GM19023 (cell line): ENCODE measurements around the gene TSPAN4.

ENCODE experiments used
- ATAC-seq: cut with Tn5 transposase; IDR thresholded peaks from one replicate; pipeline ENCODE4 v1.9.1; 2021; ENCODE audit warnings: mild to moderate bottlenecking, moderate library complexity; ENCODE audit not compliant: unreplicated experiment

The TSPAN4 gene

GRCh38 chr11:901452-902061, 58.9 kb downstream of the TSPAN4 start:
- no peak for ATAC-seq

DNA sequence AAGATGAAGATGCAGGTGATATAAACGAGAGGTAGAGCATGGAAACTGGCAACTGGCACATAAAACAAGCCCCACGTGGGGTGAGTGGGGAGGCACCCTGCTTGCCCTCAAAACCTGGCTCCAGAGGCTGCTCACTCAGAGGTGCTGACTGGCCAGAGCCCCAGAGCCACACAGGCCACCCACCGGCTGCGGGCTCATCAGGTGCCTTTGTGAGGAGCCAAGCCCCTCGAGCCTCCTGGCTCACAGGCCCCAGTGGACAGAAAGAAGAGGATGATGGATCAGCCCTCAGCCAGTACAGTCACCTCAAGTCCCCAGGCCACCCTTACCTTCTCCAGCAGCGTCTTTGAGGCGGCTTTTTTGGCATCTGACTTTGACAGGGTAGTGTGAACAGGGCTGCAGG, 61.7 kb downstream of the TSPAN4 start:
- no peak for ATAC-seq

GRCh38 chr11:905952-906351, 63.3 kb downstream of the TSPAN4 start:
- no peak for ATAC-seq

DNA sequence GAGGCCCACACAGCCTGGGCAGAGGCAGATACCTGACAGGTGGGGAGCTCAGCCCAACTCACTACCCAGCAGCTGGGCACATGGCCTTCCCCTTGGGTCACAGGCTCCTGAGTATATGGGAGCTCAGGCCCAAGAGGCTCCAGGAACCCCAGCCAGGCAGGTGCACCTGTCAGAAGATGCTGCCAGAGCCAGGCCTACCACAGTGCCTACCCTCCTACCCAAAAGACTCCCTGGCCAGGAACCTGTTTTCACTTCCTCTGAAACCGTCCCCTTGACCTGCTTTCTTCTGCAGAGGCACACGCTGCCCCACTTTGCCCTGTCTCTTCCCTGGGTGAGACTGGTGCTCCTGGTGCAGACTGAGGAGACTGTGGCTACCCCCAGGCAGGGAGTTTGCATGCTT, 65.0 kb downstream of the TSPAN4 start:
- no peak for ATAC-seq

GRCh38 chr11:908273-908672, 65.6 kb downstream of the TSPAN4 start:
- no peak for ATAC-seq

GRCh38 chr11:909406-909805, 66.8 kb downstream of the TSPAN4 start:
- no peak for ATAC-seq

GRCh38 chr11:910044-910588, 67.5 kb downstream of the TSPAN4 start:
- ATAC-seq = peak; percentile 5

- ATAC-seq = peak; percentile 85
Observed at GRCh38 chr11:910589-911030, 68.0 kb downstream of the TSPAN4 start, which contains the start of gene CHID1. Gene CHID1 (minus strand): TSS chr11:910810. CDS start chr11:904816, 5,994 bp downstream.

DNA sequence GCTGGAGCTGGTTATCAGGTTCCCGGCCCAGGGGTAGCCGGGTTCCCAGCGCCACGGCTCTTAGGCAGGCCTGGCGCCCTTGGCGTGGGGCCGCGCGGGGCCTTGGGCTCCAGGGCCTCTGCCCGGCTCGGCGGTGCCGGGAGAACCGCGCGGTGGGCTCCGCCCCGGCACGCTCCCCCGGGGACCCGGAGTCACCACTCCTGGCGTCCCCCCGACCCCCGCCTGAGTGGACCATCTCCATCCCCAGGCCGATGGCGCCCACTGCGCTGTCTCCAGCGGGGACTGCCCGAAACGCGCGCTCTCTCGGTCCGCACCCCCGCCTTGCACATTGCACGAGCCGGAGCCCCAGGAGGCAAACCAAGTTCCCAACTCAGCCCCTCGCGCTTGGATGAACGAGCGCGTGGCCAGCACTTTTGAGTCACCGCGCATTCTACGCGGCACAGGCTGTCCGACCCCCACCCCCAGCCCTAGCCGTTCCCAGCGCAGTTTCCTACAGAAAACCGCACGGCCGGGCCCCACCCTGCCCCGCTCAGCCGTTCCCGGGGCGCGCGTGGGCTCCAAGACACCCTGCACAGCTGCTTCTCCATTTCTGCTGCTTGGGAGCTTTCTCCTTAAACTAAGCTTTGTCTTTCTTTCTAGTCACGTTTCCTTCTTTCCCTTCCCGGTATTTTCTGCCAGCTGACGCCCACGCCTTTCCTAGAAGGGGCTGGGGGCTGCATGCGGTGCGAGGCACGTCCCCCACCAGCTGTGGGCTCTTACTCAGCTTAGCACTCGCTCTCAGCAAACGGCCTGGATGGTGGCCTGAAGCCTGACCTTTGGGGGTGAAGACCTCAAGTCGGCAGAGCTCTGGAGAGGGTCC, 68.6 kb downstream of the TSPAN4 start:
- peak; percentile 34 for ATAC-seq

GRCh38 chr11:911890-912219, 69.2 kb downstream of the TSPAN4 start:
- no peak for ATAC-seq

DNA sequence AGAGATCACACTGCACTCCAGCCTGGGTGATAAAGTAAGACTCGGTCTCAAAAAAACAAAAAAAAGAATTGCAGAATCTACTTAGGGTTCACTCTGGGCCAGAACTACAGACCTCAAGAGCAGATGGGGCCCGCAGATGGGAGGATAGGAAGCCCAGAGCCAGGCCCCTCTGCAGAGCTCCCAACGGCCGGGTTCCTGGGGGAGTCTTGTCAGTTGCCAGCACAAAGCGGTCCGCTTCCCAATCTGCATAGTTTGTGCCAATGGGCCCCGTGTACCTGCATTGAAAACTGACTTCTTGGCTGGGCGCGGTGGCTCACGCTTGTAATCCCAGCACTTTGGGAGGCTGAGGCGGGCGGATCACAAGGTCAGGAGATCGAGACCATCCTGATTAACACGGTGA, 69.6 kb downstream of the TSPAN4 start:
- ATAC-seq = no peak

GRCh38 chr11:913043-913442, 70.4 kb downstream of the TSPAN4 start:
- ATAC-seq = no peak

DNA sequence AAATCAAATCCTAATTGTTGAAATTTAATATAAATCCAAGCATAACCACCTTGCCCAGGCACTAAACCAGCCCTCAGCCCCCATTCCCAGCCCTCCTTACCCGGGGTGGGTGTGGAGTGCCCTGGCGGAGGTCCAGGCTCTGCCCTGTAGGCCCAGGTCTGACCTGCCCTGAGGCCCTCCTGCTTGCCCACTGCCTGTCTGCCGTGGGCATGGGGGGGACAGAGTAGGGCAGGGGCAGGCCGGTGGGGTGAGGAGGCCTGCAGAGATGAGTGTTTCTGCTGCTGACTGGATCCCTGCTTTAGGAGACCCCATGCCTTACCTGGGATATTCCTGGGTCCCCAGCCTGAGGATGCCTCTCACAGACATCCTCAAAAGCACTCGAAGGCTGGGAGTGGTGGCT, 71.6 kb downstream of the TSPAN4 start:
- no peak for ATAC-seq

DNA sequence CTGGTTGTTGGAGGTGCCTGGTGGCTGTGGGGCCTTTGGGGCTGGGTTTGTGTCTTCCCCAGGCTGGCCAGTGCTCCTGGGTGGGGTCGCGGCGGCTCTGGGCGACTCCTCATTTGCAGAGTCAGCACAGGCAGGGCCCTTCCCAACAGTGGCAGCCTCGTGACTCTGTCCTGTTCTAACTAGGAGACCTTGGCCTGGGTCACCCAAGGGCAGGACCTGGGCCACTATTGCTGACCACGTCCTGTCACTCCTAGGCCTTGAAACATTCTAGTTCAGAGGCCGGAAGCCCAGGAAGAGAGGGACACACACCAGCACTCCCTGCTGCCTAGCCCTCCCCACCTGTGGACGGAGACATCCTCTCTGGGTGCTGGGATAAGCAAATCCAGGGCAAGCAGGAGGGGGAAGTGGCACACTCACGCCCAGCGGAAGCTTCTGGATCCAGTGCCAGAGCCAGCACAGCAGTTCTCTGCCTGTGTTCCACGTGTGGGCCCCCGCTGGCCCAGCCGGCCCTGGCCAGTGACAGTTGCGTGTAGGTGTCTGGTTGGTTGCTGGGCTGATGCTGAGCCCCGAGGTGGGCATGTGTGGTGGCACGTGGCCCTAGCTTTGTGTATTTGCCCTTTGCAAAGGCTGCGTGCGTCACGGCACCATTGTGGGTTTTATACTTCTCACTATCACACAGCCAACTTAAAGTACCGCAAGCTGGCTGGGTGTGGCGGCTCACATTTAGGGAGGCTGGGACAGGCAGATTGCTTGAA, 72.3 kb downstream of the TSPAN4 start:
- no peak for ATAC-seq
